ENCODE results near the gene C15orf62. TPM values are rescaled to one million over a fixed set of nuclear protein-coding genes. Genes with fewer than 3 reads are reported as not detected.

Gene C15orf62
- total RNA-seq, 2 donors from 2014 or later, result 0.54 TPM; not detected in 1

DNA sequence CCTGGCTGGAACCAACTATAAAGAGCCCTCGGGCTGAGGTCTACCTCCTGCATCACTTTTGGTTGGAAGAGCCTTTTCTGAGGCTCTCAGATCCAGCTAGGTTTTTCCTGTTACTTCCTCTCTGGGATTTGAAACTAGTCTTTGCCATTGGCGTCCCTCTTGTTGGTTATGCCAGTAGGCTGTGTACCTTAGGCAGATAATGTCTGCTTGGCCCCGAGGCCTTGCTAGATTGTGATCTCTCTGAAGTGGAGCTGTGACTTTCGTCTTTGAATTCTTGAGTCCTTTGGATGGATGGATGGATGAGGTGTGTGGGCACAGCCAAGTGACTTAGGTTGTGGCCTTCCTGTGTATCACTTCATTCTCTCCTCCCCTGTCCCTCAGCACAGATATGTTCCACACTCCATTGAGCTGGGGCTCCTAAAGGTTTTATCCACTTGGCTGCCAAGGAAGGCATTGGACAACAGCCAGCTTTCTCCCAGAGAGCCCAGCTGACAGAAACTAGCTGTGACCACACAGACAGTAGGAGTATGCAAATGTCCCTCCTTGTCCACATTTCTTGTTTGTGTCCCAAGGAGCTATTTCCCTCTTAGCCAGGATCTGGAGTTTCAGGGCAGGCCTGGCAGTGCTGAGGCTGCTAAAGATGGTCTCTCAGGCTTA, 45.4 kb downstream of the C15orf62 start:
- Histone ChIP-seq H3K9me3 (no peaks in the 10 kb centered on the region), H3K27ac (no peak overlapping the region), H3K4me3 (no peak overlapping the region), H3K4me1 (ENCODE audit: control insufficient read depth in 1 of 2, low read depth in 2 of 2) (no peaks in the 10 kb centered on the region), H3K36me3 (peaks cover 10% of the 10 kb centered on the region), H3K27me3 (replicated peaks; ENCODE audit: insufficient read depth) (no peaks in the 10 kb centered on the region)
- TF ChIP-seq, protein P1, sequence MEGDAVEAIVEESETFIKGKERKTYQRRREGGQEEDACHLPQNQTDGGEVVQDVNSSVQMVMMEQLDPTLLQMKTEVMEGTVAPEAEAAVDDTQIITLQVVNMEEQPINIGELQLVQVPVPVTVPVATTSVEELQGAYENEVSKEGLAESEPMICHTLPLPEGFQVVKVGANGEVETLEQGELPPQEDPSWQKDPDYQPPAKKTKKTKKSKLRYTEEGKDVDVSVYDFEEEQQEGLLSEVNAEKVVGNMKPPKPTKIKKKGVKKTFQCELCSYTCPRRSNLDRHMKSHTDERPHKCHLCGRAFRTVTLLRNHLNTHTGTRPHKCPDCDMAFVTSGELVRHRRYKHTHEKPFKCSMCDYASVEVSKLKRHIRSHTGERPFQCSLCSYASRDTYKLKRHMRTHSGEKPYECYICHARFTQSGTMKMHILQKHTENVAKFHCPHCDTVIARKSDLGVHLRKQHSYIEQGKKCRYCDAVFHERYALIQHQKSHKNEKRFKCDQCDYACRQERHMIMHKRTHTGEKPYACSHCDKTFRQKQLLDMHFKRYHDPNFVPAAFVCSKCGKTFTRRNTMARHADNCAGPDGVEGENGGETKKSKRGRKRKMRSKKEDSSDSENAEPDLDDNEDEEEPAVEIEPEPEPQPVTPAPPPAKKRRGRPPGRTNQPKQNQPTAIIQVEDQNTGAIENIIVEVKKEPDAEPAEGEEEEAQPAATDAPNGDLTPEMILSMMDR (IDR thresholded peaks at IDR 0.05), result no peak
- DNase-seq (ENCODE audit: low spot score) (no peak), ATAC-seq (ENCODE audit: insufficient number of reproducible peaks, low FRiP score, low read depth) (no peak)

- no peak overlapping the region for H3K4me3 ChIP-seq
- H3K4me1 ChIP-seq (ENCODE audit: control insufficient read depth in 1 of 2, low read depth in 2 of 2), result no peaks in the 10 kb centered on the region
- no peaks in the 10 kb centered on the region for H3K27me3 ChIP-seq (replicated peaks; ENCODE audit: insufficient read depth)
- no peaks in the 10 kb centered on the region for H3K36me3 ChIP-seq
- H3K9me3 ChIP-seq, result no peaks in the 10 kb centered on the region
- DNase-seq (ENCODE audit: low spot score), result no peak
- H3K27ac ChIP-seq, result no peak overlapping the region
- TF ChIP-seq, protein P1 (IDR thresholded peaks at IDR 0.05), result no peak
- ATAC-seq (ENCODE audit: insufficient number of reproducible peaks, low FRiP score, low read depth), result no peak
Observed at GRCh38 chr15:40819048-40819447, 49.3 kb downstream of the C15orf62 start.

- H3K4me1 ChIP-seq (ENCODE audit: control insufficient read depth in 1 of 2, low read depth in 2 of 2), result no peaks in the 10 kb centered on the region
- no peaks in the 10 kb centered on the region for H3K36me3 ChIP-seq
- no peak for DNase-seq (ENCODE audit: low spot score)
- TF ChIP-seq, protein P1 (IDR thresholded peaks at IDR 0.05), result no peak
- H3K27me3 ChIP-seq (replicated peaks; ENCODE audit: insufficient read depth), result no peaks in the 10 kb centered on the region
- ATAC-seq (ENCODE audit: insufficient number of reproducible peaks, low FRiP score, low read depth), result no peak
- H3K9me3 ChIP-seq, result no peaks in the 10 kb centered on the region
- no peak overlapping the region for H3K4me3 ChIP-seq
- H3K27ac ChIP-seq, result no peak overlapping the region
Observed at GRCh38 chr15:40821195-40821594, 51.4 kb downstream of the C15orf62 start.

Other genes with a start within 250 kb of the C15orf62 start
- gene CCDC32, start 204.9 kb upstream of the C15orf62 start, total RNA-seq, result 10 to 100 TPM; 15.8 to 53.1 TPM
- gene RPUSD2, start 200.7 kb upstream of the C15orf62 start, total RNA-seq, result 1 to 10 TPM; 9.6 to 9.8 TPM
- 10 to 100 TPM in 1 of 2 donors, under 1 TPM in 1; 0.27 to 11.4 TPM for gene KNL1, start 175.7 kb upstream of the C15orf62 start, total RNA-seq
- gene RAD51, start 74.8 kb upstream of the C15orf62 start, total RNA-seq, result under 1 TPM in 1 of 2 donors, not detected in 1; 0.27 TPM
- gene RMDN3, start 14.7 kb upstream of the C15orf62 start, total RNA-seq, result 10 to 100 TPM; 17.2 to 34.5 TPM
- 10 to 100 TPM; 14.1 to 17.2 TPM for gene GCHFR, start 5.9 kb upstream of the C15orf62 start, total RNA-seq
- 10 to 100 TPM; 10.9 to 17.3 TPM for gene ZFYVE19, start 37.1 kb downstream of the C15orf62 start, total RNA-seq
- gene DNAJC17, start 37.5 kb downstream of the C15orf62 start, total RNA-seq, result 10 to 100 TPM in 1 of 2 donors, 1 to 10 TPM in 1; 6.1 to 20.4 TPM
- gene PPP1R14D, start 58.7 kb downstream of the C15orf62 start, total RNA-seq, result not detected
- gene SPINT1, start 74.1 kb downstream of the C15orf62 start, total RNA-seq, result 1 to 10 TPM; 4.6 to 4.8 TPM
- not detected for gene RHOV, start 104.3 kb downstream of the C15orf62 start, total RNA-seq
- gene VPS18, start 124.5 kb downstream of the C15orf62 start, total RNA-seq, result 10 to 100 TPM; 26.0 to 37.9 TPM
- 10 to 100 TPM in 1 of 2 donors, 1 to 10 TPM in 1; 6.2 to 13.0 TPM for gene DLL4, start 159.4 kb downstream of the C15orf62 start, total RNA-seq
- 1 to 10 TPM; 3.9 to 7.3 TPM for gene CHAC1, start 183.5 kb downstream of the C15orf62 start, total RNA-seq

Measured in thoracic aorta (tissue), 2 donors.